GM23338 (cell line): ENCODE measurements around the gene SLC2A6.

Source experiments
- CREB1 ChIP-seq: fragments of 250-450 bp; sonication (Bioruptor Pico); IDR thresholded peaks from 2 replicates; pipeline ENCODE4 v1.5.0; 2020; ENCODE audit warnings: low read depth, mild to moderate bottlenecking, moderate library complexity
- CTCF ChIP-seq, 2 experiments: fragments of 200-600 bp in 1 of 2; sonication (generic) in 1 of 2; conservative IDR thresholded peaks; 2 replicates each; pipeline versions ENCODE4 v1.5.1 to v1.6.1; 2016 to 2017; ENCODE audit warnings: antibody characterized with exemption in 2 of 2, low read depth in 2 of 2, mild to moderate bottlenecking in 2 of 2, moderate library complexity in 1 of 2
- ETS1 ChIP-seq: IDR thresholded peaks from 2 replicates; pipeline ENCODE4 v1.6.1; 2016; ENCODE audit warnings: antibody characterized with exemption
- EZH2 ChIP-seq: fragments of 200-600 bp; sonication (generic); IDR thresholded peaks from one replicate; pipeline ENCODE4 v1.8.0; 2017; ENCODE audit warnings: antibody characterized with exemption, mild to moderate bottlenecking, low read depth; ENCODE audit not compliant: unreplicated experiment
- EZH2phosphoT487 ChIP-seq: fragments of 200-600 bp; sonication (generic); IDR thresholded peaks from one replicate; pipeline ENCODE4 v1.8.1; 2018; ENCODE audit warnings: antibody characterized with exemption; ENCODE audit not compliant: unreplicated experiment
- JUNB ChIP-seq: IDR thresholded peaks from one replicate; pipeline ENCODE4 v1.6.1; 2016; ENCODE audit warnings: antibody characterized with exemption; ENCODE audit not compliant: unreplicated experiment
- POLR2AphosphoS5 ChIP-seq: IDR thresholded peaks from 2 replicates; pipeline ENCODE4 v1.6.1; 2016; ENCODE audit warnings: antibody characterized with exemption, low read depth
- REST ChIP-seq: IDR thresholded peaks from one replicate; pipeline ENCODE4 v1.6.1; 2018; ENCODE audit warnings: antibody characterized with exemption; ENCODE audit not compliant: unreplicated experiment
- STAT1 ChIP-seq: IDR thresholded peaks from one replicate; pipeline ENCODE4 v1.6.1; 2016; ENCODE audit warnings: antibody characterized with exemption; ENCODE audit not compliant: unreplicated experiment
- ZNF114 ChIP-seq: fragments of 250-450 bp; sonication (Bioruptor Pico); IDR thresholded peaks from 2 replicates; pipeline ENCODE4 v1.5.0; 2020; ENCODE audit warnings: mild to moderate bottlenecking, moderate library complexity
- ZNF462 ChIP-seq: fragments of 250-450 bp; sonication (Bioruptor Pico); IDR thresholded peaks from 2 replicates; pipeline ENCODE4 v1.5.0; 2020; ENCODE audit warnings: mild to moderate bottlenecking, moderate library complexity

- TF ChIP-seq ZNF114 (CRISPR knock-in tag) (no peak), POLR2AphosphoS5 (no peak; the same call in 1 of the 2 replicates), EZH2phosphoT487 (no peak), CTCF (conservative IDR thresholded peaks at IDR 0.05; ENCODE audit: low read depth in 2 of 2) (no peak; a peak in 1 of 4 replicates), EZH2 (no peak), REST (no peak), STAT1 (no peak), CREB1 (no peak), JUNB (no peak), ETS1 (0 out of 2 replicates have a peak, but pooled peaks have one; percentile 36), ZNF462 (no peak)
Measured at GRCh38 chr9:133526721-133527321, 47.9 kb upstream of the SLC2A6 start.
